ENCODE measurements around the gene NCKAP5. TPM values are rescaled to one million over a fixed set of nuclear protein-coding genes. Genes with fewer than 3 reads are reported as not detected.
"Not testable (repeated sequence)": the region's sequence is repeated elsewhere in the genome, so short reads cannot be mapped to it uniquely, and the experiment has no call there.

NCKAP5 gene
- polyA plus RNA-seq, 2 donors = 2.2 to 3.0 TPM

DNA sequence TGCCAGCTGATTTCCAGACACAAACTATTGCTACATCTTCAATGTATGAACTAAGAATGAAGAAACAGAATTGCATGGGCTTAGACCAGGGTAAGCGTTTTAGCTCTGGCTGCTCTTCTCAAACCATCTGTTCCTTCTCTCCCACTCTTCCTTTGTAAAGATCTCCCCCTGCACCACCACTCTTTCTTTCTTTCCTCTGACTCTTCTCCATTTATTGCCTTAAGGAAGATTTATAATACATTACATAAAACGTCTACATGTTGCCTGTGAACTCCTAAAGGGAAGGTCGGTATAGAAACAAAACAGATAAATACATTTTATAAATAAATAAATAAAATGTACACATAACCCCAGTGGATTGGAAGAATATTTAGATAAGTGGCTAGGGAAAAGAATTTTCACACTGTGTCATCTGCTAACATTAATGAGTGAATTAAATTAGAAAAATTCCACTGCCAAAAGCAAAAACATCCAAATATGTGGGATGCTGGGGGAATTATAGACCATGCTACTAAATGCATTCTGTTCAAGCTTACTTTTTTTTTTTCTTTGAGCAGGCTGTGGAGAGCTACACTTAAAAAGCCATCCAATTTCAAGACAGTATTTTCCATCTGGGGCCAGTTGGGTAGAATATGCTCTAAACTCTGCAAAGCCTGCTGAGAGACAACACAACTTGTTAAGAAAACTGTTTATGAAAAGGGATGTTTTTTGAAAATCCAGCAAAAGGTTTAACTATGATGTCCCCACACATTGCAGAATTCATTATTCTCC, 41.5 kb downstream of the NCKAP5 start:
- H3K27ac ChIP-seq (ENCODE audit: low read depth in 2 of 2, low read length in 1 of 2) = no peak overlapping the region
- H3K27me3 ChIP-seq (ENCODE audit: control insufficient read depth in 1 of 2, insufficient read depth in 2 of 2, low read length in 2 of 2) = no peaks in the 10 kb centered on the region
- no peaks in the 10 kb centered on the region for H3K36me3 ChIP-seq (ENCODE audit: control insufficient read depth in 2 of 2, insufficient read depth in 2 of 2, low read length in 1 of 2)
- no peaks in the 10 kb centered on the region for H3K9me3 ChIP-seq (ENCODE audit: control insufficient read depth in 2 of 2, insufficient read depth in 1 of 2, low read depth in 1 of 2, low read length in 1 of 2)
- 68 to 72% methylated on average over 3 of the region's 3 CpGs for WGBS, 2 donors
- H3K4me1 ChIP-seq (ENCODE audit: control insufficient read depth in 2 of 2, insufficient read depth in 2 of 2, low read length in 1 of 2) = no peaks in the 10 kb centered on the region
- no peak overlapping the region for H3K4me3 ChIP-seq (ENCODE audit: low read depth in 1 of 2, low read length in 2 of 2)

DNA sequence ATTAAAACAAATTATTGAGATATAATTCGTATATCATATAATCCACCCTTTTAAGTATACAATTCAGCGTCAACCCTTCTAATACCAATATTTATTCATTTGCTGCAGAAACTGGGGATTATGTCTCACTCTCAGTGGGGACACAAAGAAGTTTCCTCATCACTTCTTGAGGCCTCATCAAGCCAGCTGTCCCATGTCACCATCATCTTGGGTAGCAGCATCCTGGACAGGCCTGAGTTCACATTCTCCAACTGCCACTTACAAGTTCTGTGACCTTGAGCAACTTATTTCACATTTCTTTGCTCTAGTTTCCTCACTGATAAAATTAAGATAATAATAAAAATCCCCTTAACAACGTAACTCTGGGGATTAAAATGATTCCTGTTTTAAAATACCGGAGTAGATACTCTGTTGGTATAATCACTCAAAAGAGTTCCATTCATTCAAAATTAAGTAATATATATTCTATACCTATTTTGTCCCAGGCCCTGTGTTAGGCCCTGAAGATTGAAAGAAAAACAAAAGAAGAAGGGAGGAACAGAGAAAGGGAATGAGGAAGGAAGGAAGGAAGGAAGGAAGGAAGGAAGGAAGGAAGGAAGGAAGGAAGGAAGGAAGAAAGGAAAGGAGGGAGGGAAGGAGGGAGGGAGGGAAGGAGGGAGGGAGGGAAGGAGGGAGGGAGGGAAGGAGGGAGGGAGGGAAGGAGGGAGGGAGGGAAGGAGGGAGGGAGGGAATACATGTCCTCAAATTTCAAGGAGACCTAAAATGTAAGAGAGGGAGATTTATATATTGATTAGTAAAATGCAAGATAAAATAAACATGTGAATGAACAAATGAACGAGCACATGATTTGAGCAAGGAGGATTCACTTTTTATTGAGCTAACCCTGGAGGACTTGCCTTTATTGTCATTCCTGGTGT, 42.4 kb downstream of the NCKAP5 start:
- 82 to 84% methylated on average over 5 of the region's 5 CpGs for WGBS, 2 donors
- Histone ChIP-seq H3K4me3 (ENCODE audit: low read depth in 1 of 2, low read length in 2 of 2) (no peak overlapping the region), H3K4me1 (ENCODE audit: control insufficient read depth in 2 of 2, insufficient read depth in 2 of 2, low read length in 1 of 2) (no peaks in the 10 kb centered on the region)

DNA sequence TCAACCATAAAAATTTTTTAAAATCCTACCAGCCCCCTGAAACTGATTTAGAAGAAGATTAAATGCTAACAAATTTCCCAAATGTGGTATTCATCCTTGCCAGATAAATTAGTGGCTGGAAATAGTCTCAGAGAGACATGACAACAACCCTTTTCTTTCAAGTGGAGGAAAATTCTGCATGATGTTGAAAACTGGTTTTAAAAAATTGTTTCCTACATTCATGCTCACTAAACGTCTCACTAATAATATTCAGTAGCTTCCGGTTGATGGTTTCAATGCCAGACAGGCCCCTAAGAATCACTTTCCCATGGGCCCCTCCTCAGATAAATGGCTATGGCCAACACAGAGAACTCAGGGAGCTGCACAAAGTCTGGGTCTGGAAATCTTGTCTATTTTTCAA, 43.2 kb downstream of the NCKAP5 start:
- Histone ChIP-seq H3K9me3 (ENCODE audit: control insufficient read depth in 2 of 2, insufficient read depth in 1 of 2, low read depth in 1 of 2, low read length in 1 of 2) (no peaks in the 10 kb centered on the region), H3K4me3 (ENCODE audit: low read depth in 1 of 2, low read length in 2 of 2) (no peak overlapping the region), H3K4me1 (ENCODE audit: control insufficient read depth in 2 of 2, insufficient read depth in 2 of 2, low read length in 1 of 2) (no peaks in the 10 kb centered on the region), H3K36me3 (ENCODE audit: control insufficient read depth in 2 of 2, insufficient read depth in 2 of 2, low read length in 1 of 2) (no peaks in the 10 kb centered on the region), H3K27ac (ENCODE audit: low read depth in 2 of 2, low read length in 1 of 2) (no peak overlapping the region), H3K27me3 (ENCODE audit: control insufficient read depth in 1 of 2, insufficient read depth in 2 of 2, low read length in 2 of 2) (no peaks in the 10 kb centered on the region)
- 65 to 88% methylated on average over 2 of the region's 2 CpGs for WGBS, 2 donors

More for the DNA sequence above, 42.4 kb downstream of the NCKAP5 start:
- Histone ChIP-seq H3K36me3 (ENCODE audit: control insufficient read depth in 2 of 2, insufficient read depth in 2 of 2, low read length in 1 of 2) (no peaks in the 10 kb centered on the region), H3K27me3 (ENCODE audit: control insufficient read depth in 1 of 2, insufficient read depth in 2 of 2, low read length in 2 of 2) (no peaks in the 10 kb centered on the region), H3K27ac (ENCODE audit: low read depth in 2 of 2, low read length in 1 of 2) (no peak overlapping the region), H3K9me3 (ENCODE audit: control insufficient read depth in 2 of 2, insufficient read depth in 1 of 2, low read depth in 1 of 2, low read length in 1 of 2) (no peaks in the 10 kb centered on the region)

GRCh38 chr2:133523406-133523805, 44.9 kb downstream of the NCKAP5 start:
- no peaks in the 10 kb centered on the region for H3K27me3 ChIP-seq (ENCODE audit: control insufficient read depth in 1 of 2, insufficient read depth in 2 of 2, low read length in 2 of 2)
- no peaks in the 10 kb centered on the region for H3K36me3 ChIP-seq (ENCODE audit: control insufficient read depth in 2 of 2, insufficient read depth in 2 of 2, low read length in 1 of 2)
- no peak overlapping the region for H3K4me3 ChIP-seq (ENCODE audit: low read depth in 1 of 2, low read length in 2 of 2)
- 75 to 81% methylated on average over 5 of the region's 5 CpGs for WGBS, 2 donors
- H3K4me1 ChIP-seq (ENCODE audit: control insufficient read depth in 2 of 2, insufficient read depth in 2 of 2, low read length in 1 of 2) = no peaks in the 10 kb centered on the region
- no peak overlapping the region for H3K27ac ChIP-seq (ENCODE audit: low read depth in 2 of 2, low read length in 1 of 2)
- H3K9me3 ChIP-seq (ENCODE audit: control insufficient read depth in 2 of 2, insufficient read depth in 1 of 2, low read depth in 1 of 2, low read length in 1 of 2) = no peaks in the 10 kb centered on the region

- Histone ChIP-seq H3K27me3 (ENCODE audit: control insufficient read depth in 1 of 2, insufficient read depth in 2 of 2, low read length in 2 of 2) (no peaks in the 10 kb centered on the region), H3K9me3 (ENCODE audit: control insufficient read depth in 2 of 2, insufficient read depth in 1 of 2, low read depth in 1 of 2, low read length in 1 of 2) (no peaks in the 10 kb centered on the region), H3K4me3 (ENCODE audit: low read depth in 1 of 2, low read length in 2 of 2) (no peak overlapping the region), H3K36me3 (ENCODE audit: control insufficient read depth in 2 of 2, insufficient read depth in 2 of 2, low read length in 1 of 2) (no peaks in the 10 kb centered on the region), H3K4me1 (ENCODE audit: control insufficient read depth in 2 of 2, insufficient read depth in 2 of 2, low read length in 1 of 2) (no peaks in the 10 kb centered on the region), H3K27ac (ENCODE audit: low read depth in 2 of 2, low read length in 1 of 2) (no peak overlapping the region)
- 90 to 92% methylated on average over 1 of the region's 1 CpG for WGBS, 2 donors
These were observed 46.1 kb downstream of the NCKAP5 start for GRCh38 chr2:133522204-133522603.

DNA sequence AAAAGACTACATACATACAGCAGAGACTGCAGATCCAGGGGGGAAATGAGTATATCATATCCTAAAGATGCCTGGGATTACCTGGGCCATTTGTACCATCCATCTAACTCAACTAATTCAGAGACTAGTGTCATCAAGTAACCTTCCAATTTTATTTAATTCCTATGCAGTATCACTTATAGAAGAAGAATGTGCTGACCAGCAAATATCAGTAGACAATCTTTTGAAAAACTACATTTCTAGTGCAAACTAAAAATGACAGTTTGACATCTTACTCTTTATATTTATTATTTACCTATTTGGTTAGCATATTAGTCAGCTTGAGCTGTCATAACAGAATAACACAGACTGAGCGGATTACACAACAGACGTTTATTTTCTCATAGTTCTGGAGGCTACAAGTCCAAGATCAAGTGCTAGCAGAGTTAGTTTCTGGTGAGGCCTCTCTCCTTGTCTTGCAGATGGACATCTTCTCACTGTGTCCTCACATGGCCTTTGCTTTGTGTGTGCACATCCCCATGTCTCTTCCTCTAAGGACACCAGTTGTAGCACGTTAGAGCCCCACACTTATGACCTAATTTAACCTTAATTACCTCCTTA, 47.0 kb downstream of the NCKAP5 start:
- no peak overlapping the region for H3K4me3 ChIP-seq (ENCODE audit: low read depth in 1 of 2, low read length in 2 of 2)
- no peaks in the 10 kb centered on the region for H3K36me3 ChIP-seq (ENCODE audit: control insufficient read depth in 2 of 2, insufficient read depth in 2 of 2, low read length in 1 of 2)
- H3K27ac ChIP-seq (ENCODE audit: low read depth in 2 of 2, low read length in 1 of 2) = no peak overlapping the region
- no peaks in the 10 kb centered on the region for H3K27me3 ChIP-seq (ENCODE audit: control insufficient read depth in 1 of 2, insufficient read depth in 2 of 2, low read length in 2 of 2)
- WGBS, 2 donors = 63 to 68% methylated on average over 3 of the region's 3 CpGs
- H3K4me1 ChIP-seq (ENCODE audit: control insufficient read depth in 2 of 2, insufficient read depth in 2 of 2, low read length in 1 of 2) = no peaks in the 10 kb centered on the region
- H3K9me3 ChIP-seq (ENCODE audit: control insufficient read depth in 2 of 2, insufficient read depth in 1 of 2, low read depth in 1 of 2, low read length in 1 of 2) = no peaks in the 10 kb centered on the region

GRCh38 chr2:133519677-133520076, 48.6 kb downstream of the NCKAP5 start:
- not testable (repeated sequence) for H3K4me1 ChIP-seq (ENCODE audit: control insufficient read depth in 2 of 2, insufficient read depth in 2 of 2, low read length in 1 of 2); H3K36me3 ChIP-seq (ENCODE audit: control insufficient read depth in 2 of 2, insufficient read depth in 2 of 2, low read length in 1 of 2); H3K9me3 ChIP-seq (ENCODE audit: control insufficient read depth in 2 of 2, insufficient read depth in 1 of 2, low read depth in 1 of 2, low read length in 1 of 2); H3K4me3 ChIP-seq (ENCODE audit: low read depth in 1 of 2, low read length in 2 of 2); H3K27ac ChIP-seq (ENCODE audit: low read depth in 2 of 2, low read length in 1 of 2); H3K27me3 ChIP-seq (ENCODE audit: control insufficient read depth in 1 of 2, insufficient read depth in 2 of 2, low read length in 2 of 2)
- 72 to 88% methylated on average over 7 of the region's 7 CpGs for WGBS, 2 donors

DNA sequence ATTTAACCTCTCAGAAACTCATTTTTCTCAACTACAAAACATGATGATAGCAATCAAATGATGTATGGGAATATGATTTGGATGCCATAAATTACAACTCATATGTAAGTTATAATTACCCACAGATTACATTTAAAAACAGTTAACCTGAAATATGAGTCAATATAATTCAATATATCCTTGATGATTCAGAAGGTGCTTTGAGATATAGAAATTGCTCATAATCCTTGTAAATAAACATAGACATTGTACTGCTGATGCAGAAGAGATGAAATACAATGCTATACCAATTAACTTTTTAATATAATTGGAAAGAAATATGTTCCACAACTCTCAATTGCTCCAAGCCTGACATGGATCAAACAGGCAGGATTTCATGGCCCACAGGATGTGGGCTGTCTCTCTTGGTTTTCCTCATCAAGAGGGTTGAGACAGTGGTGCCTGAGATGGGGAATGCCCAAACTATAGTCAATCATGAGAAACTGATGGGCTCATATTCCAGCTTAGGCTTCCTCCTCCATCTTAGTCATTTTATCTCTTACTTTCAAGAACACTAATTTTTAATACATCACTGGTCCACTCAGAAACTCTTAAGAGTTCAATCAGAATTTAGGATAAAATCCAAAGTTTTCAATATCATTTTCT, 49.4 kb downstream of the NCKAP5 start:
- no peaks in the 10 kb centered on the region for H3K4me1 ChIP-seq (ENCODE audit: control insufficient read depth in 2 of 2, insufficient read depth in 2 of 2, low read length in 1 of 2)
- no peak overlapping the region for H3K4me3 ChIP-seq (ENCODE audit: low read depth in 1 of 2, low read length in 2 of 2)
- no peaks in the 10 kb centered on the region for H3K9me3 ChIP-seq (ENCODE audit: control insufficient read depth in 2 of 2, insufficient read depth in 1 of 2, low read depth in 1 of 2, low read length in 1 of 2)
- H3K36me3 ChIP-seq (ENCODE audit: control insufficient read depth in 2 of 2, insufficient read depth in 2 of 2, low read length in 1 of 2) = no peaks in the 10 kb centered on the region
- H3K27ac ChIP-seq (ENCODE audit: low read depth in 2 of 2, low read length in 1 of 2) = no peak overlapping the region
- H3K27me3 ChIP-seq (ENCODE audit: control insufficient read depth in 1 of 2, insufficient read depth in 2 of 2, low read length in 2 of 2) = no peaks in the 10 kb centered on the region

DNA sequence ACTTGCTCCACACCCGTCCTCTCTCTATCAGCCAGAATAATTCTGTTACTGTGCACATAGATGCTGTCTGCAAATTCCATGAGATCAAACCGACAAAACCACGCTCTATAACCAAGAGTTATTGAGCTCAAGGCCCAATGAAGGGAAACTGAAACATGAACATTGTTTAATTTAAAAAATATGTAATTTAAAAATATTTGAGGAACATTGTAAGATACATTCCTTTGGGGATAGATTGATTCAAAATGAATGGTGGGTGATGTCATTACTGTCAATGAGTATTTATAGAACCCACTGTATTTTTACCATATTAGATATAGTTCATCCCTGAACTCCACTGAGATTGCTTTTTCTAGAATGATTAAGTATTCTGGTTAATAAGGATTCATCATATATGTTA, 50.4 kb downstream of the NCKAP5 start:
- no peaks in the 10 kb centered on the region for H3K36me3 ChIP-seq (ENCODE audit: control insufficient read depth in 2 of 2, insufficient read depth in 2 of 2, low read length in 1 of 2)
- 84 to 85% methylated on average over 3 of the region's 3 CpGs for WGBS, 2 donors
- H3K27ac ChIP-seq (ENCODE audit: low read depth in 2 of 2, low read length in 1 of 2) = no peak overlapping the region
- H3K4me1 ChIP-seq (ENCODE audit: control insufficient read depth in 2 of 2, insufficient read depth in 2 of 2, low read length in 1 of 2) = no peaks in the 10 kb centered on the region
- no peaks in the 10 kb centered on the region for H3K27me3 ChIP-seq (ENCODE audit: control insufficient read depth in 1 of 2, insufficient read depth in 2 of 2, low read length in 2 of 2)
- H3K4me3 ChIP-seq (ENCODE audit: low read depth in 1 of 2, low read length in 2 of 2) = no peak overlapping the region
- H3K9me3 ChIP-seq (ENCODE audit: control insufficient read depth in 2 of 2, insufficient read depth in 1 of 2, low read depth in 1 of 2, low read length in 1 of 2) = no peaks in the 10 kb centered on the region

All from esophagus (tissue), 2 donors.